A549 (cell line): ENCODE results near the gene NTM. TPM values are rescaled to one million over a fixed set of nuclear protein-coding genes. Genes with fewer than 3 reads are reported as not detected.

Experiments
- ATAC-seq, 2 experiments: fragments of 200-7000 bp in 1 of 2; fragments of >200 bp in 1 of 2; cut with Nextera tagmentation in 1 of 2; cut with Tn5 transposase in 1 of 2; 3 replicates each; pipeline versions ENCODE4 v1.8.0 to v1.9.1; 2018 to 2020; ENCODE audit warnings: mild to moderate bottlenecking in 1 of 2, moderate library complexity in 1 of 2
- CTCF ChIA-PET: fragments of 300-600 bp; sonication (Branson Sonifier 250); formaldehyde crosslinking; extraction: SDS; loops from one replicate; lab custom pipeline; 2021; ENCODE audit warnings: antibody characterized with exemption, inconsistent platforms; lab: Yijun Ruan, JAX
- POLR2A ChIA-PET: fragments of 350-600 bp; formaldehyde crosslinking; extraction: SDS; loops from one replicate; lab custom pipeline; 2021; ENCODE audit warnings: antibody characterized with exemption, inconsistent platforms; lab: Yijun Ruan, JAX
- DNase-seq, 2 experiments: peaks; one replicate each; pipeline versions ENCODE4 v3.0.0 to v3.0.0-alpha.2; 2011 to 2016; ENCODE audit warnings: low read depth in 1 of 2, low spot score in 1 of 2
- FAIRE-seq: peaks from 2 replicates; lab custom pipeline; 2011; peaks lifted over from hg19 to GRCh38; lab: Jason Lieb, UNC
- H3K27ac ChIP-seq, 2 experiments: fragments of >200 bp; sonication (Bioruptor Twin); formaldehyde crosslinking; 3 replicates each; pipeline ENCODE4 v1.5.1; 2016 to 2017
- H3K4me1 ChIP-seq: fragments of >200 bp; sonication (Bioruptor Twin); formaldehyde crosslinking; 3 replicates; pipeline ENCODE4 v1.6.1; 2016
- H3K4me2 ChIP-seq: fragments of >200 bp; sonication (Bioruptor Twin); formaldehyde crosslinking; 3 replicates; pipeline ENCODE4 v1.6.1; 2016
- H3K4me3 ChIP-seq: fragments of >200 bp; sonication (Bioruptor Twin); formaldehyde crosslinking; 3 replicates; pipeline ENCODE4 v1.5.1; 2016
- H3K9me3 ChIP-seq: fragments of >200 bp; sonication (Bioruptor Twin); formaldehyde crosslinking; 3 replicates; pipeline ENCODE4 v1.6.1; 2016
- CBX2 ChIP-seq: fragments of 200-600 bp; sonication (generic); IDR thresholded peaks from 2 replicates; pipeline ENCODE4 v1.6.1; 2016; ENCODE audit warnings: low read depth, mild to moderate bottlenecking, borderline replicate concordance
- CBX8 ChIP-seq: fragments of 200-600 bp; sonication (generic); IDR thresholded peaks from 2 replicates; pipeline ENCODE4 v1.6.1; 2016
- CEBPB ChIP-seq, 2 experiments: fragments of >200 bp in 1 of 2; sonication (Bioruptor Twin) in 1 of 2; formaldehyde crosslinking in 1 of 2; IDR thresholded peaks; 2 replicates each; pipeline ENCODE4 v1.6.1; 2012 to 2016
- EHMT2 ChIP-seq: fragments of 200-600 bp; sonication (generic); IDR thresholded peaks from 2 replicates; pipeline ENCODE4 v1.6.1; 2016; ENCODE audit warnings: antibody characterized with exemption, low read depth, mild to moderate bottlenecking, moderate library complexity
- FOSB ChIP-seq: fragments of 250-450 bp; sonication (Bioruptor Pico); IDR thresholded peaks from 2 replicates; pipeline ENCODE4 v1.5.0; 2020; ENCODE audit warnings: mild to moderate bottlenecking, moderate library complexity
- GATA3 ChIP-seq: IDR thresholded peaks from 2 replicates; pipeline ENCODE4 v1.6.1; 2012; ENCODE audit warnings: borderline replicate concordance
- HDAC2 ChIP-seq: fragments of 200-600 bp; sonication (generic); IDR thresholded peaks from 2 replicates; pipeline ENCODE4 v1.6.1; 2016
- KDM5A ChIP-seq: fragments of 200-600 bp; sonication (generic); IDR thresholded peaks from 2 replicates; pipeline ENCODE4 v1.6.1; 2016; ENCODE audit warnings: antibody characterized with exemption, mild to moderate bottlenecking
- MAFK ChIP-seq: fragments of 450-650 bp; IDR thresholded peaks from 2 replicates; pipeline ENCODE4 v1.6.1; 2014; ENCODE audit not compliant: partially characterized antibody
- MAZ ChIP-seq: fragments of 150-350 bp; IDR thresholded peaks from 2 replicates; pipeline ENCODE4 v1.6.1; 2014; ENCODE audit warnings: antibody characterized with exemption, low read depth, low read length, borderline replicate concordance
- NFE2L2 ChIP-seq: fragments of 150-350 bp; conservative IDR thresholded peaks from 2 replicates; pipeline ENCODE4 v1.6.1; 2014; ENCODE audit warnings: low read length
- POLR2A ChIP-seq: IDR thresholded peaks from 2 replicates; pipeline ENCODE4 v1.6.1; 2012; ENCODE audit warnings: mild to moderate bottlenecking, low read length
- RAD21 ChIP-seq, 2 experiments: fragments of >200 bp in 1 of 2; sonication (Bioruptor Twin) in 1 of 2; formaldehyde crosslinking in 1 of 2; IDR thresholded peaks in 1 of 2; conservative IDR thresholded peaks in 1 of 2; 2 replicates in 1 of 2; 3 replicates in 1 of 2; pipeline ENCODE4 v1.6.1; 2012 to 2018; ENCODE audit warnings: inconsistent platforms in 1 of 2
- RARB ChIP-seq: fragments of 250-450 bp; sonication (Bioruptor Pico); IDR thresholded peaks from 2 replicates; pipeline ENCODE4 v1.8.0; 2021; ENCODE audit warnings: mild to moderate bottlenecking, moderate library complexity
- RFX5 ChIP-seq: fragments of 450-650 bp; IDR thresholded peaks from 2 replicates; pipeline ENCODE4 v1.7.1; 2014; ENCODE audit warnings: antibody characterized with exemption, mild to moderate bottlenecking, moderate library complexity
- TFCP2L1 ChIP-seq: fragments of 250-450 bp; sonication (Bioruptor Pico); IDR thresholded peaks from 2 replicates; pipeline ENCODE4 v1.5.0; 2021; ENCODE audit warnings: mild to moderate bottlenecking
- ZNF302 ChIP-seq: fragments of 250-450 bp; sonication (Bioruptor Pico); IDR thresholded peaks from 2 replicates; pipeline ENCODE4 v1.9.0; 2021; ENCODE audit warnings: inconsistent platforms, mild to moderate bottlenecking, moderate library complexity
- ZSCAN20 ChIP-seq: fragments of 250-450 bp; sonication (Bioruptor Pico); IDR thresholded peaks from 2 replicates; pipeline ENCODE4 v1.8.0; 2022; ENCODE audit warnings: mild to moderate bottlenecking, moderate library complexity
- WGBS: methylation state at CpG from one replicate; pipeline ENCODE4 v1.1.6; 2017; ENCODE audit errors: missing lambda C conversion rate; 5-methylcytosine and 5-hydroxymethylcytosine counted together
- polyA plus RNA-seq, 4 experiments: library from polyadenylated mRNA; depleted of rRNA in 3 of 4; stranded (reverse); fragments of >200 nt; fragmentation: RNase III in 1 of 4; extraction: RNeasy Plus Mini Kit Qiagen cat#74134 plus additional on column Dnase treatment in 1 of 4; gene quantifications; 2 replicates in 3 of 4; 3 replicates in 1 of 4; pipeline ENCODE4 v1.2.3, GENCODE V29; 2011 to 2017
- TF ChIP-seq, protein P1 (sequence below): IDR thresholded peaks from 2 replicates; pipeline ENCODE4 v1.6.1; 2012
- TF ChIP-seq, protein P2 (sequence below): fragments of 250-450 bp; sonication (Bioruptor Pico); IDR thresholded peaks from 2 replicates; pipeline ENCODE4 v1.5.0; 2020; ENCODE audit warnings: low read depth, mild to moderate bottlenecking, moderate library complexity
- TF ChIP-seq, protein P3 (sequence below): fragments of >200 bp; sonication (Bioruptor Twin); formaldehyde crosslinking; IDR thresholded peaks from 3 replicates; pipeline ENCODE4 v1.5.1; 2016
- TF ChIP-seq, protein P4 (sequence below): fragments of 150-350 bp; IDR thresholded peaks from 2 replicates; pipeline ENCODE4 v1.6.1; 2014; ENCODE audit warnings: low read depth, mild to moderate bottlenecking, low read length
- TF ChIP-seq, protein P5 (sequence below): fragments of 250-450 bp; sonication (Bioruptor Pico); IDR thresholded peaks from 2 replicates; pipeline ENCODE4 v1.5.0; 2021; ENCODE audit warnings: mild to moderate bottlenecking, moderate library complexity, borderline replicate concordance

Gene NTM
- polyA plus RNA-seq, 2 of the 4 experiments (the other 2 are of a cell fraction): not detected

DNA sequence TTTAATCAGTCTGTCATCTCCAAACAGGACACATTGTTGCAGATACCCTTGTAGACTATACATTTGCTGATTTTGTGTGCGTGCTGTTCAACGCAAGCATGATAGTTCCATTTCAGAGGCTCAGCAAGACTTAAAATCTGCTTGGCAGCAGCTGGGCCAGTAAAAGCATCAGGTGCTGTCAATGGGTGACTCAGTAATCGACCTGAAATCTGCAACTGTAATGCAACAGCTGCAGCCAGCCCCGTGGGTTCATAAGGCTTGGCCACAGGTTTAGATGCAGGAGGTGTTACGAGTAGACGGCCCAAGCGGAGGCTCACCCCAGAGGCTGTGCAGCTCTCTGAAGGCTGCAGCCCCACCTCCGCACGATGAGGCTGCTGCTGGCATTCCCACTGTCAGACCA lies 84.6 kb downstream of the NTM start:
- POLR2A ChIA-PET: no interaction called here
- DNase-seq: no peak
- Histone ChIP-seq H3K4me1 (no peaks in the 10 kb centered on the region), H3K9me3 (no peaks in the 10 kb centered on the region), H3K4me2 (no peak overlapping the region), H3K4me3 (no peak overlapping the region), H3K27ac (no peak overlapping the region)
- CTCF ChIA-PET: interaction anchor here (1.2 kb wide), 1 partner anchor 12 kb away, joined by 3 read pairs; no protein-coding TSS in a partner anchor
- no peak for ATAC-seq
- 45% methylated on average over 7 of the region's 9 CpGs for WGBS
- no peak for FAIRE-seq
- no peak for TF ChIP-seq MAZ
- no peak for TF ChIP-seq TFCP2L1 (CRISPR knock-in tag)
- no peak for TF ChIP-seq NFE2L2
- no peak for TF ChIP-seq FOSB (CRISPR knock-in tag)
- no peak for TF ChIP-seq CBX8
- TF ChIP-seq, protein P1, sequence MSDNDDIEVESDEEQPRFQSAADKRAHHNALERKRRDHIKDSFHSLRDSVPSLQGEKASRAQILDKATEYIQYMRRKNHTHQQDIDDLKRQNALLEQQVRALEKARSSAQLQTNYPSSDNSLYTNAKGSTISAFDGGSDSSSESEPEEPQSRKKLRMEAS: no peak
- TF ChIP-seq GATA3: no peak
- TF ChIP-seq, protein P2, sequence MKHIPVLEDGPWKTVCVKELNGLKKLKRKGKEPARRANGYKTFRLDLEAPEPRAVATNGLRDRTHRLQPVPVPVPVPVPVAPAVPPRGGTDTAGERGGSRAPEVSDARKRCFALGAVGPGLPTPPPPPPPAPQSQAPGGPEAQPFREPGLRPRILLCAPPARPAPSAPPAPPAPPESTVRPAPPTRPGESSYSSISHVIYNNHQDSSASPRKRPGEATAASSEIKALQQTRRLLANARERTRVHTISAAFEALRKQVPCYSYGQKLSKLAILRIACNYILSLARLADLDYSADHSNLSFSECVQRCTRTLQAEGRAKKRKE (CRISPR knock-in tag): no peak
- no peak for TF ChIP-seq RAD21 (conservative IDR thresholded peaks at IDR 0.05 in 1 of 2, IDR thresholded peaks at IDR 0.05 in 1 of 2)

DNA sequence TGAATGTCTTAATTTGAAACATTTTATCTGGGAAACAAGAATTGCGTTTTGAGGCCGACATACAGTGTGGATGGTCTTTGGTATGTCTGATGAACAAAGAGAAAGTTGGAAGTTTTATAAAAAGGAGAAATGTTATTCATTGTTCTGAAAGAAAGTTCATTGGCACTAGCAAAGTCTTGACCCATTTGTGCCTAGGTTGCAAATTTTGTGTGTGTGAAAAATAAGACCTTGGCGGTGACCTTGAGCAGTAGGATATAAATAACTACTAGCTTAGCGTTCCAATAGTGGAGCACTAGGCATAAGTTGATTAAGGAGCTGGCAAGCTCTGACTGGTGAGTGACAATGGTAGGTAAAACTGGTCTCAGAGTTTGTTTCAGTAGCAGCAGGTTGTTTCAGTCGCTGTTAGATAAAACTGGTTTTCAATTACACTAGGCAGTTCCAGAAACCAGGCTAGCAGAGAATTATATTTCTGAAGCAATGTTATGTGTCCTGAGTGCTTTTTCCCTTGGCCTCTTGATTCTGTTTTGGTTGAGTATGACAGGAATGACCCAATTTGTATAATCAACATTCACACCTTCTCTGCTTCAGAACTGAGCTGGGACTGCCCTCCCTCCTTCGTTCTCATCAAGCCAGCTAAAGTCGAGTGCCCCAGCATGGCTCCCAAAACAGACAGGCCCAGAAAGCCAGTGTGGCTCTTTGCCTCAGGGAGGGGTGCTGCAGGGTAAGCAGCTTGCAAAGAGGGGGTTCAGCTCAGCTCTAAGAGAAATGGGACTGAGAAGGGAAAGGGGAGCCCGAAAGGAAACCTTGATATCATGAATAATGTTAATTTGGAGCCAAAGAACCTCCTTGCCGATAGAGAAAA lies 85.7 kb downstream of the NTM start:
- POLR2A ChIA-PET: no interaction called here
- H3K27ac ChIP-seq: no peak overlapping the region
- no peak overlapping the region for H3K4me3 ChIP-seq
- TF ChIP-seq CBX2 (no peak), CEBPB (IDR thresholded peaks at IDR 0.05) (no peak), RFX5 (no peak), MAFK (peak; percentile 34), EHMT2 (no peak), POLR2A (no peak)
- TF ChIP-seq, all 56 proteins: peak for 1
- CTCF ChIA-PET: interaction anchor here (1.2 kb wide), 1 partner anchor 13 kb away, joined by 3 read pairs; no protein-coding TSS in a partner anchor
- Histone ChIP-seq H3K9me3 (no peaks in the 10 kb centered on the region), H3K4me1 (no peaks in the 10 kb centered on the region), H3K4me2 (no peak overlapping the region)
- DNase-seq (no peak), ATAC-seq (no peak), FAIRE-seq (no peak)
- WGBS: 8% methylated on average over 9 of the region's 9 CpGs

DNA sequence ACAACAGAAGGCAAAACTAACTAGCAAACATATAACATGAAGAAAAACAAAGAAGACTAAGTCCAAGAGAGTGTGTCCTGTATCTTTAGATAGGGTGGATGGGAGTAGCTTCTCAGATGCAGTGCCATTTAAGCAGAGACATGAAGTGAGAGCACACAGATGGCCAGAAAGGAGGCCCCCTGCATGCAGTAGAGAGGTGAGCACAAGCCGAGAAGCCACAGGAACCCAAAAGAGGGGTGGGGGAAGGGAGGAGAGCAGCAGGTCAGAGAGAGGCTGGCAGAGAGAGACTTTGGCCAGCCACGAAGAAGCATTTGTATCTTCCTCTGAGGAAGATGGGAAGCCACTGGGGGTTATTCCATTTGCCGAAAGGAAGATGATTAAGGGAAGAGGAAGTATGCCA lies 86.7 kb downstream of the NTM start:
- Histone ChIP-seq H3K4me3 (no peak overlapping the region), H3K4me1 (no peaks in the 10 kb centered on the region), H3K9me3 (no peaks in the 10 kb centered on the region), H3K27ac (no peak overlapping the region), H3K4me2 (no peak overlapping the region)
- POLR2A ChIA-PET: no interaction called here
- DNase-seq: no peak
- no peak for FAIRE-seq
- ATAC-seq: no peak
- WGBS: 13% methylated on average over 2 of the region's 3 CpGs
- TF ChIP-seq, protein P3, sequence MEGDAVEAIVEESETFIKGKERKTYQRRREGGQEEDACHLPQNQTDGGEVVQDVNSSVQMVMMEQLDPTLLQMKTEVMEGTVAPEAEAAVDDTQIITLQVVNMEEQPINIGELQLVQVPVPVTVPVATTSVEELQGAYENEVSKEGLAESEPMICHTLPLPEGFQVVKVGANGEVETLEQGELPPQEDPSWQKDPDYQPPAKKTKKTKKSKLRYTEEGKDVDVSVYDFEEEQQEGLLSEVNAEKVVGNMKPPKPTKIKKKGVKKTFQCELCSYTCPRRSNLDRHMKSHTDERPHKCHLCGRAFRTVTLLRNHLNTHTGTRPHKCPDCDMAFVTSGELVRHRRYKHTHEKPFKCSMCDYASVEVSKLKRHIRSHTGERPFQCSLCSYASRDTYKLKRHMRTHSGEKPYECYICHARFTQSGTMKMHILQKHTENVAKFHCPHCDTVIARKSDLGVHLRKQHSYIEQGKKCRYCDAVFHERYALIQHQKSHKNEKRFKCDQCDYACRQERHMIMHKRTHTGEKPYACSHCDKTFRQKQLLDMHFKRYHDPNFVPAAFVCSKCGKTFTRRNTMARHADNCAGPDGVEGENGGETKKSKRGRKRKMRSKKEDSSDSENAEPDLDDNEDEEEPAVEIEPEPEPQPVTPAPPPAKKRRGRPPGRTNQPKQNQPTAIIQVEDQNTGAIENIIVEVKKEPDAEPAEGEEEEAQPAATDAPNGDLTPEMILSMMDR: no peak
- TF ChIP-seq, protein P4, sequence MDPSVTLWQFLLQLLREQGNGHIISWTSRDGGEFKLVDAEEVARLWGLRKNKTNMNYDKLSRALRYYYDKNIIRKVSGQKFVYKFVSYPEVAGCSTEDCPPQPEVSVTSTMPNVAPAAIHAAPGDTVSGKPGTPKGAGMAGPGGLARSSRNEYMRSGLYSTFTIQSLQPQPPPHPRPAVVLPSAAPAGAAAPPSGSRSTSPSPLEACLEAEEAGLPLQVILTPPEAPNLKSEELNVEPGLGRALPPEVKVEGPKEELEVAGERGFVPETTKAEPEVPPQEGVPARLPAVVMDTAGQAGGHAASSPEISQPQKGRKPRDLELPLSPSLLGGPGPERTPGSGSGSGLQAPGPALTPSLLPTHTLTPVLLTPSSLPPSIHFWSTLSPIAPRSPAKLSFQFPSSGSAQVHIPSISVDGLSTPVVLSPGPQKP: no peak
- no peak for TF ChIP-seq RARB (CRISPR knock-in tag)
- TF ChIP-seq HDAC2: no peak
- TF ChIP-seq EHMT2: no peak
- TF ChIP-seq ZNF302: no peak
- TF ChIP-seq, protein P5, sequence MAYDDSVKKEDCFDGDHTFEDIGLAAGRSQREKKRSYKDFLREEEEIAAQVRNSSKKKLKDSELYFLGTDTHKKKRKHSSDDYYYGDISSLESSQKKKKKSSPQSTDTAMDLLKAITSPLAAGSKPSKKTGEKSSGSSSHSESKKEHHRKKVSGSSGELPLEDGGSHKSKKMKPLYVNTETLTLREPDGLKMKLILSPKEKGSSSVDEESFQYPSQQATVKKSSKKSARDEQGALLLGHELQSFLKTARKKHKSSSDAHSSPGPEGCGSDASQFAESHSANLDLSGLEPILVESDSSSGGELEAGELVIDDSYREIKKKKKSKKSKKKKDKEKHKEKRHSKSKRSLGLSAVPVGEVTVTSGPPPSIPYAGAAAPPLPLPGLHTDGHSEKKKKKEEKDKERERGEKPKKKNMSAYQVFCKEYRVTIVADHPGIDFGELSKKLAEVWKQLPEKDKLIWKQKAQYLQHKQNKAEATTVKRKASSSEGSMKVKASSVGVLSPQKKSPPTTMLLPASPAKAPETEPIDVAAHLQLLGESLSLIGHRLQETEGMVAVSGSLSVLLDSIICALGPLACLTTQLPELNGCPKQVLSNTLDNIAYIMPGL (CRISPR knock-in tag): no peak
- TF ChIP-seq ZSCAN20 (CRISPR knock-in tag): no peak
- TF ChIP-seq KDM5A: no peak
- CTCF ChIA-PET: no interaction called here
